Keratinocyte (primary cell): ENCODE data around the gene DCAF11. TPM values are rescaled to one million over a fixed set of nuclear protein-coding genes. Genes with fewer than 3 reads are reported as not detected.

Source experiments
- DNase-seq: peaks from one replicate; pipeline ENCODE4 v3.0.0-alpha.2; 2011; ENCODE audit warnings: low read depth, missing footprints, low spot score
- FAIRE-seq: peaks from 2 replicates; lab custom pipeline; 2011; peaks lifted over from hg19 to GRCh38; lab: Jason Lieb, UNC
- H2AFZ ChIP-seq: 2 replicates; pipeline ENCODE4 v1.6.0; 2012; ENCODE audit warnings: low read length, control low read depth, inconsistent platforms; ENCODE audit not compliant: control insufficient read depth
- H3K27ac ChIP-seq: 2 replicates; pipeline ENCODE4 v1.5.1; 2011; ENCODE audit warnings: low read length; ENCODE audit not compliant: control insufficient read depth, insufficient read depth
- H3K27me3 ChIP-seq: 3 replicates; pipeline ENCODE4 v1.6.0; 2011; ENCODE audit warnings: low read length; ENCODE audit not compliant: control insufficient read depth, insufficient read depth; ENCODE audit errors: extremely low read depth
- H3K36me3 ChIP-seq, 2 experiments: 2 replicates in 1 of 2; 3 replicates in 1 of 2; pipeline ENCODE4 v1.5.1; 2011; ENCODE audit warnings: low read length in 2 of 2, mild to moderate bottlenecking in 1 of 2; ENCODE audit not compliant: control insufficient read depth in 2 of 2, insufficient read depth in 2 of 2; ENCODE audit errors: extremely low read depth in 1 of 2
- H3K4me1 ChIP-seq: 3 replicates; pipeline ENCODE4 v1.5.1; 2011; ENCODE audit warnings: low read length; ENCODE audit not compliant: control insufficient read depth, insufficient read depth; ENCODE audit errors: extremely low read depth
- H3K4me2 ChIP-seq: 3 replicates; pipeline ENCODE4 v1.6.0; 2011; ENCODE audit warnings: low read depth, low read length; ENCODE audit not compliant: control insufficient read depth, insufficient read depth; ENCODE audit errors: extremely low read depth
- H3K4me3 ChIP-seq, 3 experiments: fragments of 200-600 bp in 1 of 3; sonication (generic) in 1 of 3; 2 replicates in 2 of 3; 3 replicates in 1 of 3; pipeline ENCODE4 v1.5.1; 2011 to 2016; ENCODE audit warnings: low read length in 3 of 3, mild to moderate bottlenecking in 3 of 3, control low read depth in 2 of 3, inconsistent platforms in 1 of 3, low read depth in 1 of 3, mixed read lengths in 1 of 3, mixed run types in 1 of 3, moderate library complexity in 1 of 3; ENCODE audit not compliant: control insufficient read depth in 2 of 3, insufficient read depth in 2 of 3; ENCODE audit errors: extremely low read depth in 1 of 3
- H3K79me2 ChIP-seq: 2 replicates; pipeline ENCODE4 v1.6.0; 2012; ENCODE audit warnings: low read length; ENCODE audit not compliant: control insufficient read depth, insufficient read depth
- H3K9ac ChIP-seq: 3 replicates; pipeline ENCODE4 v1.6.0; 2011; ENCODE audit warnings: low read length; ENCODE audit not compliant: control insufficient read depth, insufficient read depth; ENCODE audit errors: extremely low read depth
- H3K9me1 ChIP-seq: 3 replicates; pipeline ENCODE4 v1.6.0; 2011; ENCODE audit warnings: low read length; ENCODE audit not compliant: control insufficient read depth, insufficient read depth; ENCODE audit errors: extremely low read depth
- H3K9me3 ChIP-seq: 2 replicates; pipeline ENCODE4 v1.5.1; 2012; ENCODE audit warnings: low read depth, low read length; ENCODE audit not compliant: control insufficient read depth
- H4K20me1 ChIP-seq: 3 replicates; pipeline ENCODE4 v1.6.0; 2011; ENCODE audit warnings: low read length; ENCODE audit not compliant: control insufficient read depth, insufficient read depth; ENCODE audit errors: extremely low read depth
- CTCF ChIP-seq, 3 experiments: IDR thresholded peaks in 1 of 3; conservative IDR thresholded peaks in 1 of 3; optimal IDR thresholded peaks in 1 of 3; 2 replicates in 2 of 3; 3 replicates in 1 of 3; pipeline versions ENCODE3 to v1.5.1; 2011; ENCODE audit warnings: low read length in 3 of 3, mild to moderate bottlenecking in 3 of 3, moderate library complexity in 2 of 3, control low read depth in 1 of 3, inconsistent platforms in 1 of 3; ENCODE audit not compliant: insufficient read depth in 2 of 3; ENCODE audit errors: extremely low read depth in 1 of 3
- EZH2 ChIP-seq: IDR thresholded peaks from one replicate; pipeline ENCODE4 v1.6.1; 2012; ENCODE audit warnings: inconsistent platforms, mild to moderate bottlenecking, low read length, moderate library complexity
- dilution Hi-C: fragments of 300-500 bp; cut with MboI; formaldehyde crosslinking; loops from one replicate; pipeline ENCODE4 v1.7.0; 2020; ENCODE audit warnings: low sequenced_read_pairs; ENCODE audit not compliant: extremely low pct_ligation_motif_present
- polyA plus RNA-seq, 5 experiments: library from polyadenylated mRNA; depleted of rRNA in 3 of 5; stranded (reverse) in 3 of 5; stranded (forward) in 1 of 5; unstranded in 1 of 5; fragments of >200 nt; gene quantifications; 1 replicate in 1 of 5; 2 replicates in 3 of 5; 3 replicates in 1 of 5; pipeline versions ENCODE4 v1.2.1 to v1.2.3, GENCODE V29; 2011 to 2012; ENCODE audit warnings: missing spikeins in 2 of 5, low read depth in 1 of 5, low replicate concordance in 1 of 5

Gene DCAF11
- polyA plus RNA-seq, 1 donor (not counting 4 experiments of a cell fraction or from before 2014, with no cell fraction given), result 25.9 TPM

GRCh38 chr14:24150993-24151392, 36.4 kb downstream of the DCAF11 start:
- peaks cover 37 to 52% of the 10 kb centered on the region in 2 experiments for H3K36me3 ChIP-seq
- no peak overlapping the region for H3K4me3 ChIP-seq
- FAIRE-seq, result no peak
- H3K9me1 ChIP-seq, result no peaks in the 10 kb centered on the region
- H2AFZ ChIP-seq, result no peak overlapping the region
- H3K4me2 ChIP-seq, result no peak overlapping the region
- H3K9me3 ChIP-seq, result no peaks in the 10 kb centered on the region
- no peak for DNase-seq
- TF ChIP-seq CTCF (optimal IDR thresholded peaks at IDR 0.05 in 1 of 3, IDR thresholded peaks at IDR 0.05 in 1 of 3, conservative IDR thresholded peaks at IDR 0.05 in 1 of 3; ENCODE audit: extremely low read depth in 1 of 3, insufficient read depth in 2 of 3, low read length in 3 of 3), result no peak
- no peak for TF ChIP-seq EZH2
- H3K27me3 ChIP-seq, result no peaks in the 10 kb centered on the region
- no peaks in the 10 kb centered on the region for H4K20me1 ChIP-seq
- peaks cover 11% of the 10 kb centered on the region for H3K4me1 ChIP-seq
- dilution Hi-C loops, result no loop called here
- H3K79me2 ChIP-seq, result peaks cover 42% of the 10 kb centered on the region
- H3K9ac ChIP-seq, result no peak overlapping the region
- no peak overlapping the region for H3K27ac ChIP-seq

GRCh38 chr14:24151404-24152080, 37.0 kb downstream of the DCAF11 start:
- H3K4me3 ChIP-seq, result no peak overlapping the region
- no peaks in the 10 kb centered on the region for H3K9me1 ChIP-seq
- no peak overlapping the region for H2AFZ ChIP-seq
- dilution Hi-C loops, result no loop called here
- peaks cover 42% of the 10 kb centered on the region for H3K79me2 ChIP-seq
- FAIRE-seq, result no peak
- H4K20me1 ChIP-seq, result no peaks in the 10 kb centered on the region
- peaks cover 11% of the 10 kb centered on the region for H3K4me1 ChIP-seq
- H3K4me2 ChIP-seq, result no peak overlapping the region
- H3K27ac ChIP-seq, result no peak overlapping the region
- TF ChIP-seq EZH2 (no peak), CTCF (optimal IDR thresholded peaks at IDR 0.05 in 1 of 3, IDR thresholded peaks at IDR 0.05 in 1 of 3, conservative IDR thresholded peaks at IDR 0.05 in 1 of 3; ENCODE audit: extremely low read depth in 1 of 3, insufficient read depth in 2 of 3, low read length in 3 of 3) (no peak)
- DNase-seq, result no peak
- peaks cover 40 to 56% of the 10 kb centered on the region in 2 experiments for H3K36me3 ChIP-seq
- H3K9me3 ChIP-seq, result no peaks in the 10 kb centered on the region
- no peak overlapping the region for H3K9ac ChIP-seq
- H3K27me3 ChIP-seq, result no peaks in the 10 kb centered on the region
